ENCODE results near the gene JADE1. TPM values are rescaled to one million over a fixed set of nuclear protein-coding genes. Genes with fewer than 3 reads are reported as not detected.

Gene JADE1
- total and polyA plus RNA-seq, 4 donors: 5.0 to 17.6 (median 10.5) TPM

GRCh38 chr4:128856246-128856645 is 46.7 kb downstream of the JADE1 start (continued):
- TF ChIP-seq MAX (IDR thresholded peaks at IDR 0.05) (no peak), NR2F2 (IDR thresholded peaks at IDR 0.05) (no peak)

GRCh38 chr4:128858879-128859671 is 49.6 kb downstream of the JADE1 start:
- Histone ChIP-seq H3K36me3 (ENCODE audit: control insufficient read depth in 4 of 4, insufficient read depth in 3 of 4, low read depth in 1 of 4, low read length in 3 of 4) (peaks cover 9 to 75% (median 42%) of the 10 kb centered on the region in 4 donors), H3K4me1 (ENCODE audit: control insufficient read depth in 4 of 4, insufficient read depth in 4 of 4, low read length in 3 of 4) (peaks cover 0 to 8% (median 3%) of the 10 kb centered on the region in 4 donors), H3K4me3 (ENCODE audit: low read depth in 1 of 3, low read length in 3 of 3) (no peak overlapping the region), H3K27ac (ENCODE audit: low read depth in 1 of 2, low read length in 2 of 2) (peak overlapping the region in 1 of 2 donors; percentile 5), H3K9me3 (ENCODE audit: control insufficient read depth in 4 of 4, low read length in 3 of 4) (no peaks in the 10 kb centered on the region), H3K27me3 (ENCODE audit: control insufficient read depth in 4 of 4, insufficient read depth in 4 of 4, low read length in 3 of 4) (no peaks in the 10 kb centered on the region), H3K9ac (ENCODE audit: low read depth in 1 of 2, low read length in 2 of 2) (no peak overlapping the region)
- TF ChIP-seq TAF1 (conservative IDR thresholded peaks at IDR 0.05) (no peak), NR2F2 (IDR thresholded peaks at IDR 0.05) (peak; percentile 21), CTCF (IDR thresholded peaks at IDR 0.05; ENCODE audit: low read depth, low read length, missing input control) (no peak), RXRA (IDR thresholded peaks at IDR 0.05) (no peak), HNF4G (IDR thresholded peaks at IDR 0.05) (no peak), ZBTB33 (IDR thresholded peaks at IDR 0.05) (no peak), HNF4A (conservative IDR thresholded peaks at IDR 0.05) (no peak), REST (IDR thresholded peaks at IDR 0.05) (no peak)
- WGBS: 89% methylated on average over 18 of the region's 18 CpGs
- DNase-seq (ENCODE audit: low spot score): no peak
